ENCODE measurements around the gene EIF3F.
A peak's percentile ranks its signal among the peaks of the same experiment; 100 is the strongest.
"Not testable (repeated sequence)": the region's sequence is repeated elsewhere in the genome, so short reads cannot be mapped to it uniquely, and the experiment has no call there.

Gene EIF3F

GRCh38 chr11:7974668-7975067 lies 12.5 kb upstream of the EIF3F start:
- DNase-seq (ENCODE audit: low spot score in 2 of 2) (no peak), ATAC-seq (no peak)
- no peak overlapping the region for H3K27ac Mint-ChIP-seq

DNA sequence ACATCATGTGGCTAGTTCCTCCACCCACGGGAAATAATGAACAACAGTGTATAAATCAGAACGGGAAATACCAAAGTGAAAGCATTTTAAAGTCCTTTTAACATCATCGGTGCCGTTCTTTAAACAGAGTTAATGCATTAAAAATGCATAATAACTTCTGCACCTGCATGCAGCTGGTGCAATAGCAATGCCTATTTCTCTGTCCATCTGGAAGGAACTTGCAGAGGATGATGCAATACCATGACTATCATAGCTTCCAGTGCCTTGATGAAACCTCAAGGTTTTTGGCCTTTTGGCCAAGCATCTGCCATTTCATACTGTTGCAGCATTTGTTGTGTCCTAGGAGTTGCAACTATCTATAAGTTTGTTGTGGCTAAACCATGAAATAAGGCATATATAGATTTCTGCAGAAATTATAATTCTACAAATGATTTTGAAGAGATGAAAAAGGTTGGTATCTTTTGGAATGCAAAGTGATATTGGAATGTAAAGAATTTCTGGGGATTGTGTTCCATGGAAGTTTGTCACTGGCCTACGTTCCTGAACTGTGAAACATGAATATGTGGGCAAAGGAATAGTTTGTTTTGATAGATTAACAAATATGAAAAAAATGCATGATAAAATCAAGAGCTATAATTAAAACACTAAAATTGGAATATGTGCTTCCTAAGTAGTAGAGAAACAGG lies 9.8 kb upstream of the EIF3F start:
- DNase-seq (ENCODE audit: low spot score in 2 of 2), result no peak
- H3K27ac Mint-ChIP-seq, result no peak overlapping the region
- H3K4me3 Mint-ChIP-seq, result no peak overlapping the region
- no peak for ATAC-seq
- no peaks in the 10 kb centered on the region for H3K36me3 Mint-ChIP-seq
- H3K9me3 Mint-ChIP-seq, result no peaks in the 10 kb centered on the region
- H3K4me1 Mint-ChIP-seq, result no peaks in the 10 kb centered on the region

More at GRCh38 chr11:7974668-7975067, 12.5 kb upstream of the EIF3F start:
- no peaks in the 10 kb centered on the region for H3K36me3 Mint-ChIP-seq
- no peak overlapping the region for H3K4me3 Mint-ChIP-seq
- no peaks in the 10 kb centered on the region for H3K9me3 Mint-ChIP-seq
- H3K4me1 Mint-ChIP-seq, result no peaks in the 10 kb centered on the region

GRCh38 chr11:7981619-7982157 lies 5.4 kb upstream of the EIF3F start:
- Mint-ChIP-seq H3K36me3 (no peaks in the 10 kb centered on the region), H3K4me3 (no peak overlapping the region), H3K9me3 (no peaks in the 10 kb centered on the region), H3K27ac (no peak overlapping the region), H3K4me1 (peaks cover 10% of the 10 kb centered on the region)
- no peak for DNase-seq (ENCODE audit: low spot score in 2 of 2)
- no peak for ATAC-seq

DNA sequence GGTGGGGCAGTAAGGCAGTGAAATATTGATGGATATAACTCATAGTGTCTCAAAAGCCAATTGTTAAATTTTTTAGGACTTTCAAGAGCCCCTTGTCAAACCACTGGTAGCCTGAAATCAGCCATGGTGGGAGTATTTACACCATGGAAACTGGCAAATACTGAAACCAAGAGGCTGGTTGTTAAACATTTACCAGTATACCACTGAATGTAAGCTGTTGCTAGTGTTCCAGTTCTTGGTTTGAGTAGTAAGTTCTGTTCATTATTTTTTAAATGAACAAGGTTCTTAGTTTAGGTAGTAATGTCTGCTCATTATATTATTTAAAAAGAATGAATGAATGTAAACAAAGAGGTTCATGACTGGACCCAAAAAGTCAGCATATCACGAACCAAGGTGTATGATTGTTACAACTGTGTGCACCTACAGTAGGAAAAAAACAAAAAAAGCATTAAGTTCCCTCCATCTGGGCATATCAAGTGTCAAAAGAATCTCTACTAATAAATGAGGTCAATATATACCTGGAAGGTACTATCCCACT lies 4.5 kb upstream of the EIF3F start:
- no peak for DNase-seq (ENCODE audit: low spot score in 2 of 2)
- Mint-ChIP-seq H3K36me3 (peaks cover 5% of the 10 kb centered on the region), H3K27ac (no peak overlapping the region), H3K4me1 (peaks cover 15% of the 10 kb centered on the region), H3K9me3 (no peaks in the 10 kb centered on the region), H3K4me3 (no peak overlapping the region)
- no peak for ATAC-seq

GRCh38 chr11:7983832-7984590 lies 3.1 kb upstream of the EIF3F start:
- no peak overlapping the region for H3K4me3 Mint-ChIP-seq
- H3K9me3 Mint-ChIP-seq, result no peaks in the 10 kb centered on the region
- ATAC-seq (no peak), DNase-seq (ENCODE audit: low spot score in 2 of 2) (no peak)
- peaks cover 13% of the 10 kb centered on the region for H3K36me3 Mint-ChIP-seq
- H3K4me1 Mint-ChIP-seq, result peaks cover 20% of the 10 kb centered on the region
- H3K27ac Mint-ChIP-seq, result peak overlapping the region; percentile 51

- H3K27ac Mint-ChIP-seq, result peak overlapping the region; percentile 98
- H3K36me3 Mint-ChIP-seq, result peaks cover 46% of the 10 kb centered on the region
- peaks cover 36% of the 10 kb centered on the region for H3K4me1 Mint-ChIP-seq
- peak; percentile 11 for ATAC-seq
- H3K4me3 Mint-ChIP-seq, result peak overlapping the region; percentile 92
- not testable (repeated sequence) for DNase-seq (ENCODE audit: low spot score in 2 of 2); H3K9me3 Mint-ChIP-seq
Observed at GRCh38 chr11:7987560-7987883, 385 bp downstream of the EIF3F start.

DNA sequence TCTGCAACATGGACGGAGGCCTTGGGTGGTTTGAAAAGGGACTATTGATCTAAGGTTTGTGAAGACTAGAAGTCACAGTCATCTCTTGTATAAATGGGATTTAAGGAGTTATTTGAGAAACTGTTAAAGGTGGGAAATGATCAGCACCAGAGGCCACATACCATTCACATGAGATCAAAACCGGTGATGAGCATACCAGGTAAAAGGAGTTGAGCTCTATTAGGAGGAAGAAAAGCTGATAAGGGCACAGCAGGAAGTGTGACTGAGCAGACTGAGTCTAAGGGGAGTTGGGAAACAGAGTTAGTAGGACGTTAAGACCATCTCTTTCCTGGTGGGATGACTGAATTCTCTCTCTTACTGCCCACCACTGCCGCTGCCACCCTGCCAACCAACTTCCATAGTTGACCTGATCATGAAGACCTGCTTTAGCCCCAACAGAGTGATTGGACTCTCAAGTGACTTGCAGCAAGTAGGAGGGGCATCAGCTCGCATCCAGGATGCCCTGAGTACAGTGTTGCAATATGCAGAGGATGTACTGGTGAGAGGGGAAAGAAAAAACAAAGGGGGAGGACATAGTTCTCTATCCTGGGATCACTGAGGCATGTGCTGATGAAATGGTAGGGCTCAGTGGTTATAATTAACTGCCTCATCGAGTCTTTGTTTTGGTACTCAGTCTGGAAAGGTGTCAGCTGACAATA lies 7.6 kb downstream of the EIF3F start:
- no peak for DNase-seq (ENCODE audit: low spot score in 2 of 2)
- Mint-ChIP-seq H3K4me3 (no peak overlapping the region), H3K4me1 (peaks cover 10% of the 10 kb centered on the region), H3K9me3 (no peaks in the 10 kb centered on the region), H3K27ac (peak overlapping the region; percentile 46), H3K36me3 (peaks cover 97% of the 10 kb centered on the region)
- ATAC-seq, result no peak

- no peak for ATAC-seq
- DNase-seq (ENCODE audit: low spot score in 2 of 2), result peak in 1 of 2 donors; percentile 30
- H3K9me3 Mint-ChIP-seq, result no peaks in the 10 kb centered on the region
- peaks cover 6% of the 10 kb centered on the region for H3K4me1 Mint-ChIP-seq
- peaks cover 69% of the 10 kb centered on the region for H3K36me3 Mint-ChIP-seq
- no peak overlapping the region for H3K27ac Mint-ChIP-seq
- H3K4me3 Mint-ChIP-seq, result no peak overlapping the region
Observed at GRCh38 chr11:7999795-8000194, 12.7 kb downstream of the EIF3F start.

DNA sequence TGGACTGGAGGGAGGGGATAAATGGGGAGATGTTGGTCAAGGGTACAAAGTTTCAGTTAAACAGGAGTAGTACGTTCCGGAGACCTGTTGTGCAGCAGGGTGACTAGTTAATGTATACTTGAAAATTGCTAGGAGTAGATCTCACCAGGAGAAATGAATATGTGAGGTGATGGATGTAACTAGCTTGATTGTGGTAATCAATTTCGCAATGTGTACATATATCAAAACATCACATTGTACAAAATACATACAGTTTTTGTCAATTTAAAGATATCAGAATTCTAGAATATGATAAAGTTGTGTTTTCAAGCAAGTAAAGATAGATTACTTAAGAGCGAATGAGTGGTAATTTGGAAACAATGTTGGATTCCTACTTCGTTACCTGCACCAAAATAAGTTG lies 13.3 kb downstream of the EIF3F start:
- ATAC-seq, result no peak
- DNase-seq (ENCODE audit: low spot score in 2 of 2), result peak in 1 of 2 donors; percentile 3
- Mint-ChIP-seq H3K4me3 (no peak overlapping the region), H3K9me3 (no peaks in the 10 kb centered on the region), H3K4me1 (peaks cover 6% of the 10 kb centered on the region), H3K36me3 (peaks cover 63% of the 10 kb centered on the region), H3K27ac (no peak overlapping the region)

- H3K27ac Mint-ChIP-seq, result peak overlapping the region; percentile 88
- DNase-seq (ENCODE audit: low spot score in 2 of 2) (peak in 1 of 2 donors; percentile 44), ATAC-seq (no peak)
- no peak overlapping the region for H3K4me3 Mint-ChIP-seq
- no peaks in the 10 kb centered on the region for H3K9me3 Mint-ChIP-seq
- H3K4me1 Mint-ChIP-seq, result peaks cover 6% of the 10 kb centered on the region
- H3K36me3 Mint-ChIP-seq, result peaks cover 40% of the 10 kb centered on the region
Observed at GRCh38 chr11:8002676-8003075, 15.5 kb downstream of the EIF3F start.

DNA sequence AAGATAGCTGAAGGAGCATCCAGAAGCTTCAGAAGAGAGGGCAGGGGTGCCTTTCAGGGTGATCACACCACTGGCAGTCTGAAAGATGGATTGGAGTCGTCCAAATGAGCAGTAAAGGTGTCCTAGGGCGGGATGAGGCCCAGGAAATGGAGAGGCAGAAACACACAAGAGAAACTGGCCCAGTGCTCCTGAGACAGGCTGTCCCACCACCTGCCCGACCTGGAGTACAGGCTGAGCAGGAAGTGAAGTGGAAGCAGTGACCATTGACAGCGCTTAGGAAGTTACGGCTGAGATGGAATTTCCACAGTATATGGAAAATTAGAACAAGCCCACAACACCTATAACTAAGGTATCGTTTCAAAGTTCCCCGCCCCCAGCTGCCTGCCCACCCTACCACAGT lies 16.1 kb downstream of the EIF3F start:
- no peak for ATAC-seq
- H3K4me3 Mint-ChIP-seq, result no peak overlapping the region
- DNase-seq (ENCODE audit: low spot score in 2 of 2), result peak in 1 of 2 donors; percentile 40
- H3K9me3 Mint-ChIP-seq, result no peaks in the 10 kb centered on the region
- peak overlapping the region; percentile 88 for H3K27ac Mint-ChIP-seq
- H3K36me3 Mint-ChIP-seq, result peaks cover 35% of the 10 kb centered on the region
- peaks cover 6% of the 10 kb centered on the region for H3K4me1 Mint-ChIP-seq

DNA sequence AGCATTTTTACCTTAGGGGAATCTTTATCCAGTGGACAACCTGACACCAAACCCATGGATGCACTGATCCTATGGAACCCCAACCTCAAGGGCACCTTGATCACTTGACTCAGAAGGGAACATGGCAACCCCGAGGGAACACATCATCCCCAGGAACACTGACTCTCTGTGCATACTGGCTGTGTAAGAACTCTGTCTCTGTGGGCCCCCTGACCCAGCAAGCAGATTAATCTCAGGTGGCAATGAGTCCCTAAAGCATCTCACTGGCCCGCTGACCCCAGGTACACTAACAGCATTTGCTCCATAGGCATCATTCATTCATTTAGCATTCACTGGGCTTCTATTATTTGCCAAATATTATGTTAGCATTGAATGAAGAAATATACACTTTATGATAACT lies 16.9 kb downstream of the EIF3F start:
- ATAC-seq (no peak), DNase-seq (ENCODE audit: low spot score in 2 of 2) (peak in 1 of 2 donors; percentile 25)
- H3K36me3 Mint-ChIP-seq, result peaks cover 27% of the 10 kb centered on the region
- H3K4me3 Mint-ChIP-seq, result no peak overlapping the region
- no peaks in the 10 kb centered on the region for H3K9me3 Mint-ChIP-seq
- H3K27ac Mint-ChIP-seq, result no peak overlapping the region
- H3K4me1 Mint-ChIP-seq, result peaks cover 6% of the 10 kb centered on the region

DNA sequence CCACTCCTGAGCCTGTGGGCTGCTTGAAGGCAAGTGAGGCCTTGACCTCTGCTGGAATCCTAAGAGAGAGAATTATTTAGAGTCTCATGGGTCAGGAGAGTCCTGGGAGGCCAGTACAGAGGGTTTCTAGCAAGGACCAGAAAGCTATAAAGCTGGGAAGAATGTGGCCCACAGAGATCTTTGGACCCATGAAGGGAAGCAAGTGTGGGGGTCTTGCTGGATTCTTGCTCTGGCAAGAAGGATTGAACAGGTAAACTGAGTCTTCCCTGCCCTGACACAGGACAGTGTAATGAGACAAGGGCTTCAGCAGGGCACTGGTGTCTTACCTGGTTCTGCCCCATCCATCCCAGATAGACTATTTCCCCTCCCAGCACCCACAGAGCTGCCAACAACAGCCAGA lies 18.4 kb downstream of the EIF3F start:
- peaks cover 6% of the 10 kb centered on the region for H3K4me1 Mint-ChIP-seq
- H3K4me3 Mint-ChIP-seq, result no peak overlapping the region
- peaks cover 12% of the 10 kb centered on the region for H3K36me3 Mint-ChIP-seq
- peak in 1 of 2 donors; percentile 25 for DNase-seq (ENCODE audit: low spot score in 2 of 2)
- no peak for ATAC-seq
- H3K9me3 Mint-ChIP-seq, result no peaks in the 10 kb centered on the region
- H3K27ac Mint-ChIP-seq, result no peak overlapping the region

- peaks cover 6% of the 10 kb centered on the region for H3K36me3 Mint-ChIP-seq
- peaks cover 6% of the 10 kb centered on the region for H3K4me1 Mint-ChIP-seq
- DNase-seq (ENCODE audit: low spot score in 2 of 2) (peak in 1 of 2 donors; percentile 64), ATAC-seq (peak; percentile 72)
- no peak overlapping the region for H3K4me3 Mint-ChIP-seq
- no peak overlapping the region for H3K27ac Mint-ChIP-seq
- no peaks in the 10 kb centered on the region for H3K9me3 Mint-ChIP-seq
Observed at GRCh38 chr11:8006349-8006977, 19.3 kb downstream of the EIF3F start.

DNA sequence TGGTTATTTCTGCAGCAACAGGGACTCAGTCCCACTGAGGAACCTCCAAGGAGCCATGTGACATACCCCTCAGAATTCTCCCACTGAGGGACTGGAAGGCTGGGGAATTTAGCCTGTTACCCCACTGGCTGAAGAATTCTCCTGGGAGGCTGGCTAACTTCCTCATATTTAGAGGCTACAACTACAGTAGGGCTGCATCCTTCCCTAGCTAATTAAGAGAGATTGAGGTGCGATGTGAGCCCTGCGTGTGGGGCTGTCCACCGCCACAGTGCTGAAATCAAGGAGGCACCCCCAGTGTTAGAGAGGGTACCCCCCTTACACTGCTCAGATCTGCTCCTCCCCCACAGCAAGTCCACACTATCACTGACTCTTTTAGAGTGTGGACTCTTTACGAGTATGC lies 21.1 kb downstream of the EIF3F start:
- peaks cover under 1% of the 10 kb centered on the region for H3K4me1 Mint-ChIP-seq
- ATAC-seq (no peak), DNase-seq (ENCODE audit: low spot score in 2 of 2) (no peak)
- no peaks in the 10 kb centered on the region for H3K9me3 Mint-ChIP-seq
- no peaks in the 10 kb centered on the region for H3K36me3 Mint-ChIP-seq
- no peak overlapping the region for H3K4me3 Mint-ChIP-seq
- H3K27ac Mint-ChIP-seq, result no peak overlapping the region

Measured in stimulated activated effector memory CD8-positive, alpha-beta T cell treated with anti-CD3 and anti-CD28 coated beads, Interleukin-12 subunit alpha, Interleukin-12 subunit beta, amount 100 ng/mL, for 72 hours (primary cell).